CD4-positive, alpha-beta T cell treated with Interleukin-1 beta for 1 hour (primary cell): Measurements from ENCODE around the gene BAG1.

Experiments
- DNase-seq, 2 donors: peaks; one replicate each; pipeline ENCODE4 v3.0.0-alpha.2; 2020 to 2022

The BAG1 gene

GRCh38 chr9:33241298-33241697, 23.2 kb downstream of the BAG1 start:
- no peak for DNase-seq

GRCh38 chr9:33239921-33240320, 24.6 kb downstream of the BAG1 start, which contains the start of gene SPINK4:
SPINK4 (plus strand) TSS chr9:33240167; CDS start chr9:33240209, 42 bp downstream.
- DNase-seq: no peak

- DNase-seq: no peak
Observed at GRCh38 chr9:33236571-33236970, 27.9 kb downstream of the BAG1 start.

- DNase-seq: no peak
Observed at GRCh38 chr9:33234511-33235467, 29.7 kb downstream of the BAG1 start.

- DNase-seq: no peak
Observed at GRCh38 chr9:33233626-33234342, 30.7 kb downstream of the BAG1 start.

GRCh38 chr9:33232815-33233214, 31.7 kb downstream of the BAG1 start:
- DNase-seq: no peak

GRCh38 chr9:33231623-33231942, 32.9 kb downstream of the BAG1 start:
- no peak for DNase-seq

GRCh38 chr9:33230756-33231622, 33.5 kb downstream of the BAG1 start:
- DNase-seq: no peak

GRCh38 chr9:33229359-33230114, 35.0 kb downstream of the BAG1 start:
- DNase-seq: no peak

GRCh38 chr9:33228606-33229005, 35.9 kb downstream of the BAG1 start:
- DNase-seq: no peak

GRCh38 chr9:33227741-33228140, 36.8 kb downstream of the BAG1 start:
- no peak for DNase-seq

- DNase-seq: peak; percentile 8 to 67
Observed at GRCh38 chr9:33227008-33227398, 37.5 kb downstream of the BAG1 start.

- peak; percentile 61 to 80 for DNase-seq
Observed at GRCh38 chr9:33225319-33226147, 39.0 kb downstream of the BAG1 start.

GRCh38 chr9:33223696-33224095, 40.8 kb downstream of the BAG1 start:
- no peak for DNase-seq

GRCh38 chr9:33222031-33222430, 42.5 kb downstream of the BAG1 start:
- no peak for DNase-seq

GRCh38 chr9:33221568-33221884, 43.0 kb downstream of the BAG1 start:
- no peak for DNase-seq

GRCh38 chr9:33220681-33221567, 43.6 kb downstream of the BAG1 start:
- DNase-seq: peak in 1 of 2 donors; percentile 10

- DNase-seq: no peak
Observed at GRCh38 chr9:33211695-33212393, 52.7 kb downstream of the BAG1 start.

- DNase-seq: no peak
Observed at GRCh38 chr9:33210006-33210715, 54.3 kb downstream of the BAG1 start.
